Panc1 (cell line): ENCODE measurements around the gene CAMK1D.

ENCODE experiments used
- POLR2AphosphoS5 ChIP-seq: IDR thresholded peaks from 2 replicates; pipeline ENCODE4 v1.6.1; 2012; ENCODE audit warnings: mild to moderate bottlenecking, low read depth, low read length, moderate library complexity
- SIN3A ChIP-seq: IDR thresholded peaks from 2 replicates; pipeline ENCODE4 v1.6.1; 2012; ENCODE audit warnings: low read depth, mild to moderate bottlenecking, low read length, moderate library complexity, borderline replicate concordance; ENCODE audit not compliant: insufficient read depth
- TCF7L2 ChIP-seq: IDR thresholded peaks from 2 replicates; pipeline ENCODE4 v1.6.1; 2011; ENCODE audit warnings: mild to moderate bottlenecking, low read depth, low read length, inconsistent platforms
- TF ChIP-seq, protein P1 (sequence below): fragments of 450-650 bp; IDR thresholded peaks from 2 replicates; pipeline ENCODE4 v1.5.1; 2017; ENCODE audit warnings: mild to moderate bottlenecking

DNA sequence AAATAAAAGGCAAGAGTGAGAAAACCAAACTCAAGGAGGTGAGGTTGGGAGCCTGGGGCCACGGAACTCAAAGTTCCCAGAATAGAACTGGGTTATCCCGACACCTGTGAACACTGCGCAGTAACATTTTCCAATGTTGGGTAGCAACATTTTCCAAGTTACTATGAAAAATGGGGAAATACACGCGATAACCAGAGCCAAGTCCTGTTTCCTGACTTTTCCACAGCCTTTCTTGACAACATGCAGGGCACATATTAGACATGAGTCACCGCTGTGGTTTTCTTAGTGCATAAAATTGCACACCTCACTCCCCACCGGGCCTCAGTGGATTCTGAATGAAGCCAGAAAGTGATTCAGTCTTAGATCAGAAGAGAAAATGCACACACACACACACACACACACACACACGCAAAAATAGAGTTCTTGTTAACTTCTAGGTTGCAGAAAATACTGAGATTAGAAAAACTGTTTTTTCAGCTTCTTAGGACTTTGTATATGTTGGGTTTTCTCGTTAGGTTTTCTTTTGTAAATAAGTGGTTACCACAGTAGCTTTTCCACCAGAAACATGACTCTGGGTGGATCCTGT is 70.0 kb downstream of the CAMK1D start:
- TF ChIP-seq, protein P1, sequence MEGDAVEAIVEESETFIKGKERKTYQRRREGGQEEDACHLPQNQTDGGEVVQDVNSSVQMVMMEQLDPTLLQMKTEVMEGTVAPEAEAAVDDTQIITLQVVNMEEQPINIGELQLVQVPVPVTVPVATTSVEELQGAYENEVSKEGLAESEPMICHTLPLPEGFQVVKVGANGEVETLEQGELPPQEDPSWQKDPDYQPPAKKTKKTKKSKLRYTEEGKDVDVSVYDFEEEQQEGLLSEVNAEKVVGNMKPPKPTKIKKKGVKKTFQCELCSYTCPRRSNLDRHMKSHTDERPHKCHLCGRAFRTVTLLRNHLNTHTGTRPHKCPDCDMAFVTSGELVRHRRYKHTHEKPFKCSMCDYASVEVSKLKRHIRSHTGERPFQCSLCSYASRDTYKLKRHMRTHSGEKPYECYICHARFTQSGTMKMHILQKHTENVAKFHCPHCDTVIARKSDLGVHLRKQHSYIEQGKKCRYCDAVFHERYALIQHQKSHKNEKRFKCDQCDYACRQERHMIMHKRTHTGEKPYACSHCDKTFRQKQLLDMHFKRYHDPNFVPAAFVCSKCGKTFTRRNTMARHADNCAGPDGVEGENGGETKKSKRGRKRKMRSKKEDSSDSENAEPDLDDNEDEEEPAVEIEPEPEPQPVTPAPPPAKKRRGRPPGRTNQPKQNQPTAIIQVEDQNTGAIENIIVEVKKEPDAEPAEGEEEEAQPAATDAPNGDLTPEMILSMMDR = no peak
- TF ChIP-seq SIN3A (no peak), POLR2AphosphoS5 (no peak), TCF7L2 (no peak)
